ENCODE measurements around the gene NRXN3. TPM values are rescaled to one million over a fixed set of nuclear protein-coding genes. Genes with fewer than 3 reads are reported as not detected.

The NRXN3 gene
- total RNA-seq, 5 donors from 2014 or later (not counting 1 experiment from before 2014, with no cell fraction given) = not detected

DNA sequence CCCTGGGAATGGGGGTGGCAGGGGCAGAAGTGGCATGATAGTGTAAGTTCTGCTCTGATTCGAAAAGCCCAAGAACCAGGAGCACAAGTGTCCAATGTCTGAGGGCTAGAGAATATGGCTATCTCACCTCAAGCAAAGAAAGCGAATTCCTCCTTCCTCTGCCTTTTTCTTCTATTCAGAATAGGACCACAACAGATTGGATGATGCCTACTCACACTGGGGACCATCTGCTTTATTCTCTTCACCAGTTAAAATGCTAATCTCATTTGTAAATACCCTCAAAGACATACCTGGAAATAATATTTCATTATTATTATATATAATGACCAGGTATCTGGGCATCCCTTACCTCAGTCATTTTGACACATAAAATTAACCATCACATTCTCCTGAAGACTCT lies 808.7 kb downstream of the NRXN3 start:
- Mint-ChIP-seq H3K36me3 (no peaks in the 10 kb centered on the region), H3K4me3 (no peak overlapping the region), H3K9me3 (no peaks in the 10 kb centered on the region), H3K27me3 (no peaks in the 10 kb centered on the region), H3K27ac (no peak overlapping the region), H3K4me1 (no peaks in the 10 kb centered on the region)
- Histone ChIP-seq H3K27ac (ENCODE audit: low read length) (no peak overlapping the region), H3K4me1 (ENCODE audit: control insufficient read depth in 1 of 2, extremely low read depth in 1 of 2, insufficient read depth in 2 of 2, low read length in 2 of 2) (no peaks in the 10 kb centered on the region), H3K36me3 (ENCODE audit: control insufficient read depth in 2 of 2, extremely low read depth in 1 of 2, insufficient read depth in 1 of 2, low read length in 1 of 2) (no peaks in the 10 kb centered on the region), H3K4me3 (ENCODE audit: control insufficient read depth in 1 of 2, extremely low read depth in 1 of 2, low read length in 1 of 2) (no peak overlapping the region), H3K27me3 (replicated peaks in 1 of 2; ENCODE audit: control insufficient read depth in 2 of 2, extremely low read depth in 1 of 2, insufficient read depth in 2 of 2, low read length in 1 of 2) (no peaks in the 10 kb centered on the region), H3K9me3 (no peaks in the 10 kb centered on the region)
- no peak for DNase-seq
- WGBS (ENCODE audit: insufficient coverage) = 20% methylated on average over 1 of the region's 2 CpGs
- ATAC-seq (replicated peaks in 1 of 4) = no peak
- POLR2A ChIA-PET = no interaction called here
- CTCF ChIA-PET = no interaction called here

DNA sequence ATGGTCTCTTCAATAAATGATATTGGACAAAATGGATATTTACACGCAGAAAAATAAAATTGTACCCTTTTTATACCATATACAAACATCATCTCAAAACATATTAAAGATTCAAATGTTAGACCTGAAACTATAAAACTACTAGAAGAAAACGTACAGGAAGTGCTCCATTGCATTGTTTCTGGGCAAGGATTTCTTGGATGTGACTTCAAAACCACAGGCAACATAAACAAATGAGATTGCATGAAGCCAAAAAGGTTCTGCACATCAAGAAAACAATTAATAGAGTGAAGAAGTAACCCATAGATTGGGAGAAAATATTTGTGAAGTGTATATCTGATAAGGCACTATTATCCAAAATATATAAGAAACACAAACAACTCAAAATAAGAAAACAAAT lies 812.4 kb downstream of the NRXN3 start:
- H3K4me1 ChIP-seq (ENCODE audit: control insufficient read depth in 1 of 2, extremely low read depth in 1 of 2, insufficient read depth in 2 of 2, low read length in 2 of 2) = no peaks in the 10 kb centered on the region
- ChIA-PET CTCF (no interaction called here), POLR2A (no interaction called here)
- Mint-ChIP-seq H3K27ac (no peak overlapping the region), H3K4me1 (no peaks in the 10 kb centered on the region), H3K27me3 (no peaks in the 10 kb centered on the region), H3K9me3 (no peaks in the 10 kb centered on the region), H3K36me3 (no peaks in the 10 kb centered on the region), H3K4me3 (no peak overlapping the region)
- WGBS (ENCODE audit: insufficient coverage) = no CpG with 5 or more reads among the region's 2 CpGs
- no peaks in the 10 kb centered on the region for H3K27me3 ChIP-seq (replicated peaks in 1 of 2; ENCODE audit: control insufficient read depth in 2 of 2, extremely low read depth in 1 of 2, insufficient read depth in 2 of 2, low read length in 1 of 2)
- no peak for DNase-seq
- no peak overlapping the region for H3K27ac ChIP-seq (ENCODE audit: low read length)
- H3K36me3 ChIP-seq (ENCODE audit: control insufficient read depth in 2 of 2, extremely low read depth in 1 of 2, insufficient read depth in 1 of 2, low read length in 1 of 2) = no peaks in the 10 kb centered on the region
- H3K9me3 ChIP-seq = no peaks in the 10 kb centered on the region
- no peak overlapping the region for H3K4me3 ChIP-seq (ENCODE audit: control insufficient read depth in 1 of 2, extremely low read depth in 1 of 2, low read length in 1 of 2)
- no peak for ATAC-seq (replicated peaks in 1 of 4)

DNA sequence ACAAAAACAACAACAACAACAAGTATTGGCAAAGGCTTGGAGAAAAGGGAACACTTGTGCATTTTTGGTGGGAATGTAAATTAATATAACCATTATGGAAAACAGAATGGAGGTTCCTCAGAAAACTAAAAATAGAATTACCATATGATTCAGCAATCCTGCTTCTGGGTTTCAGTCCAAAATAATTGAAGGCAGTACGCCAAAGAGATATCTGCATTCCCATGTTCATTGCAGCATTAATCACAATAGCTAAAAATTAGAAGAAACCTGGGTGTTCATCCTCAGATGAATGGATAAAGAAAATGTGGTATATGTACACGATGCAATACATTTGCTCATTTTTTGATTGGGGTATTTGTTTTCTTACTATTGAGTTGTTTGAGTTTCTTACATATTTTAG lies 813.0 kb downstream of the NRXN3 start:
- no peaks in the 10 kb centered on the region for H3K4me1 Mint-ChIP-seq
- H3K27me3 Mint-ChIP-seq = no peaks in the 10 kb centered on the region

DNA sequence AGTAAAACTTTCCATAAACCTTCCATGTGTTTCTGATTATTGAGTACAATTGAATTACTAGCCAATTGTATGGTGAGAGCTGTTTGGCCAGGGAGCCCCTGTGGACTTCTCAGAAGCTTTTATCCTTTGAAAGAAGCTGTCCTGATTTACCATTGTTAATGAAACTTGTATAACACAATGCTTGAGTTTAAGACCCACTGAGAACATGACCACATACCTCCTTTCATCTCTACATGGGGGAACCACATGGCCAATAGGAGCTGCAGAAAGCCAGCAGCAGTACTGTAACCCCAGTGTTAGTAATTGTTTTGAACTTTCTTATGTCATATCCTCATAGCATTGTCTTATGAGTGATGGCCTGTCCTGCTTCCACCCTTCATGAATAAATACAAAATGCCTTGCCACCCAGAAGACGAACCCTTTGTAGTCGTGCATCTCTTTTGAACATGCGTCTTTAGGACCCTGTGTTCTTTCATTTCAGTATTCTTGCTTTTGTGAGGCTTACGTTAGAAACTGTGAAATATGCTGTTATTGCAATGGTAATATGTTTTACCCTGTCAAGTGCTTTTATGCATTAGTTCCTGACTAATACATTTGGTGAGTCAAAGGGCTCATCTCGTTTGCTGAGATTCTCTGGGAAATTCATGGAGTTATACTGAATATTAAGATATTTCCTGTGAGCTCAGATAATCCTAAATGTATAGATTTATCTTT lies 815.7 kb downstream of the NRXN3 start:
- no peak for ATAC-seq (replicated peaks in 1 of 4)
- Histone ChIP-seq H3K27ac (ENCODE audit: low read length) (no peak overlapping the region), H3K4me1 (ENCODE audit: control insufficient read depth in 1 of 2, extremely low read depth in 1 of 2, insufficient read depth in 2 of 2, low read length in 2 of 2) (no peaks in the 10 kb centered on the region), H3K36me3 (ENCODE audit: control insufficient read depth in 2 of 2, extremely low read depth in 1 of 2, insufficient read depth in 1 of 2, low read length in 1 of 2) (no peaks in the 10 kb centered on the region), H3K9me3 (no peaks in the 10 kb centered on the region), H3K27me3 (replicated peaks in 1 of 2; ENCODE audit: control insufficient read depth in 2 of 2, extremely low read depth in 1 of 2, insufficient read depth in 2 of 2, low read length in 1 of 2) (no peaks in the 10 kb centered on the region), H3K4me3 (ENCODE audit: control insufficient read depth in 1 of 2, extremely low read depth in 1 of 2, low read length in 1 of 2) (no peak overlapping the region)
- no peak for DNase-seq
- ChIA-PET CTCF (interaction anchor here in 1 of 2 donors (0.7 kb wide), 1 partner anchor 16 kb away, joined by 3 read pairs; no protein-coding TSS in a partner anchor), POLR2A (no interaction called here)
- Mint-ChIP-seq H3K27ac (no peak overlapping the region), H3K36me3 (no peaks in the 10 kb centered on the region), H3K9me3 (no peaks in the 10 kb centered on the region), H3K27me3 (no peaks in the 10 kb centered on the region), H3K4me1 (no peaks in the 10 kb centered on the region), H3K4me3 (no peak overlapping the region)
- WGBS (ENCODE audit: insufficient coverage) = no CpG with 5 or more reads among the region's 5 CpGs

More for the DNA sequence above, 813.0 kb downstream of the NRXN3 start:
- Histone ChIP-seq H3K4me1 (ENCODE audit: control insufficient read depth in 1 of 2, extremely low read depth in 1 of 2, insufficient read depth in 2 of 2, low read length in 2 of 2) (no peaks in the 10 kb centered on the region), H3K9me3 (no peaks in the 10 kb centered on the region), H3K27ac (ENCODE audit: low read length) (no peak overlapping the region), H3K36me3 (ENCODE audit: control insufficient read depth in 2 of 2, extremely low read depth in 1 of 2, insufficient read depth in 1 of 2, low read length in 1 of 2) (no peaks in the 10 kb centered on the region), H3K4me3 (ENCODE audit: control insufficient read depth in 1 of 2, extremely low read depth in 1 of 2, low read length in 1 of 2) (no peak overlapping the region), H3K27me3 (replicated peaks in 1 of 2; ENCODE audit: control insufficient read depth in 2 of 2, extremely low read depth in 1 of 2, insufficient read depth in 2 of 2, low read length in 1 of 2) (no peaks in the 10 kb centered on the region)
- no peak for ATAC-seq (replicated peaks in 1 of 4)
- H3K9me3 Mint-ChIP-seq = no peaks in the 10 kb centered on the region
- no peak overlapping the region for H3K4me3 Mint-ChIP-seq
- ChIA-PET CTCF (no interaction called here), POLR2A (no interaction called here)
- H3K36me3 Mint-ChIP-seq = no peaks in the 10 kb centered on the region
- WGBS (ENCODE audit: insufficient coverage) = no CpG with 5 or more reads among the region's 2 CpGs
- H3K27ac Mint-ChIP-seq = no peak overlapping the region
- DNase-seq = no peak

DNA sequence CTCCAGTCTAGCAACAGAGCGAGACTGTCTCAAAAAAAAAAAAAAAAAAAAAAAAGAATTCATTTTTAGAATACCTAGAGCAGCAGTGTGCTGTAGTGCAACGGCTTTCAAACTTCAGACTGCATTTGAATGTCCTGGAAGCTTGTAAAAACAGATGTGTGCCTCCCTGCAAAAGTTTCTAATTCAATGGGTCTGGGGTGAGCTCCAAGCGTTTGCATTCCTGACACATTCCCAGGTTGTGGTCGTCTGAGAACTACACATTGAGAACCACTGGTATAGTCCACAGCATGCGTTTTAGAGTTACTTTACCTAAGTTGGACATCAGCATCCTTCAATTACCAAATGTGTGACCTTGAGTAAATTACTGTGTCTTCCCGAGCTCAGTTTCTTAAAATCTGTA lies 816.8 kb downstream of the NRXN3 start:
- WGBS (ENCODE audit: insufficient coverage) = 17% methylated on average over 2 of the region's 6 CpGs
- DNase-seq = no peak
- Mint-ChIP-seq H3K27ac (no peak overlapping the region), H3K4me1 (no peaks in the 10 kb centered on the region), H3K9me3 (no peaks in the 10 kb centered on the region), H3K36me3 (no peaks in the 10 kb centered on the region), H3K27me3 (no peaks in the 10 kb centered on the region), H3K4me3 (no peak overlapping the region)
- no peak for ATAC-seq (replicated peaks in 1 of 4)
- H3K4me1 ChIP-seq (ENCODE audit: control insufficient read depth in 1 of 2, extremely low read depth in 1 of 2, insufficient read depth in 2 of 2, low read length in 2 of 2) = no peaks in the 10 kb centered on the region
- no peaks in the 10 kb centered on the region for H3K27me3 ChIP-seq (replicated peaks in 1 of 2; ENCODE audit: control insufficient read depth in 2 of 2, extremely low read depth in 1 of 2, insufficient read depth in 2 of 2, low read length in 1 of 2)
- H3K4me3 ChIP-seq (ENCODE audit: control insufficient read depth in 1 of 2, extremely low read depth in 1 of 2, low read length in 1 of 2) = no peak overlapping the region
- ChIA-PET POLR2A (no interaction called here), CTCF (no interaction called here)
- no peaks in the 10 kb centered on the region for H3K9me3 ChIP-seq
- no peaks in the 10 kb centered on the region for H3K36me3 ChIP-seq (ENCODE audit: control insufficient read depth in 2 of 2, extremely low read depth in 1 of 2, insufficient read depth in 1 of 2, low read length in 1 of 2)
- no peak overlapping the region for H3K27ac ChIP-seq (ENCODE audit: low read length)

DNA sequence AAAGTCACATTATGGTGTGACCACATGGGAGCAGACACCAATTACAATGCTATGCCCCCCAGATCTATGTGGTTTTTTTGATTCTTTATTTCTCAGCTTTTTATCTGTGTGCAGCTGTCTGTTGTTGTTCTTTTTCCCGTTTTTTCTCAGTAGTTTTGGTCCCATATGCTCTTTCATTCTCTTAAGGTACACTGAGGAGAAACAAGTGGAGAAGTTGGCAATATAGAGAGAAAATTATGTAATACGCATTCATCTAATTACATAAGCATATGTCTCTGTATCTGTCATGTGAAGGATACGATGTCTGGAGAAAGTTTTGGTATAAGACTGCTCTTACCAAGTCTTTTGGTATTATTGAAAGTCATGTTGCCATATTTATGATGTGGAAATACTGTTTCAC lies 819.0 kb downstream of the NRXN3 start:
- H3K36me3 Mint-ChIP-seq = no peaks in the 10 kb centered on the region
- no peaks in the 10 kb centered on the region for H3K4me1 Mint-ChIP-seq
- no peak for DNase-seq
- H3K9me3 Mint-ChIP-seq = peaks cover 0 to 2% (median 0%) of the 10 kb centered on the region in 3 donors
- no peaks in the 10 kb centered on the region for H3K4me1 ChIP-seq (ENCODE audit: control insufficient read depth in 1 of 2, extremely low read depth in 1 of 2, insufficient read depth in 2 of 2, low read length in 2 of 2)
- H3K9me3 ChIP-seq = no peaks in the 10 kb centered on the region
- no peak for ATAC-seq (replicated peaks in 1 of 4)
- H3K27me3 ChIP-seq (replicated peaks in 1 of 2; ENCODE audit: control insufficient read depth in 2 of 2, extremely low read depth in 1 of 2, insufficient read depth in 2 of 2, low read length in 1 of 2) = no peaks in the 10 kb centered on the region
- no CpG with 5 or more reads among the region's 3 CpGs for WGBS (ENCODE audit: insufficient coverage)
- ChIA-PET POLR2A (no interaction called here), CTCF (no interaction called here)
- H3K27ac ChIP-seq (ENCODE audit: low read length) = no peak overlapping the region
- H3K27ac Mint-ChIP-seq = no peak overlapping the region
- no peak overlapping the region for H3K4me3 Mint-ChIP-seq
- peaks cover 0 to 4% of the 10 kb centered on the region in 2 donors for H3K27me3 Mint-ChIP-seq
- no peaks in the 10 kb centered on the region for H3K36me3 ChIP-seq (ENCODE audit: control insufficient read depth in 2 of 2, extremely low read depth in 1 of 2, insufficient read depth in 1 of 2, low read length in 1 of 2)
- no peak overlapping the region for H3K4me3 ChIP-seq (ENCODE audit: control insufficient read depth in 1 of 2, extremely low read depth in 1 of 2, low read length in 1 of 2)

DNA sequence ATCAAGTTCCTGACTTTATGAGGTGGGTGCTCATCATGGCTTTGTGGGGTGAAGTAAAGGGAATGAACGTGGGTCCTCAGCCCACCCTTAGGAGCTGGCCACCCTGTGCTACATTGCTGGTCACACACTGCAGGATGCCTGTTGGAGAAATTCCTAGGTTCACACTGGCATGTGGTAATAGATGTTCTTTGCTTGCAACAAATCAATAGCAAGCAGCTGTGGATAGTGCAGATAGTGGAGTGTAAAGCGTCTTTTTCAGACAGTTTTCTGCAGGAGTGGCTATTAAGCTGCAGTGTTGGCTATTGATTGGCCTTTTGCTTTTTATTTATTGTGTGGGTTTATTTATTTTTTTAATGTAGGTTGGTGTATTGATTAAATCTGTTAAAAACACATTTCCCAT lies 822.7 kb downstream of the NRXN3 start:
- no peaks in the 10 kb centered on the region for H3K27me3 ChIP-seq (replicated peaks in 1 of 2; ENCODE audit: control insufficient read depth in 2 of 2, extremely low read depth in 1 of 2, insufficient read depth in 2 of 2, low read length in 1 of 2)
- H3K4me1 Mint-ChIP-seq = no peaks in the 10 kb centered on the region
- no peaks in the 10 kb centered on the region for H3K9me3 ChIP-seq
- ATAC-seq (replicated peaks in 1 of 4) = no peak
- no peak for DNase-seq
- peaks cover 0 to 4% of the 10 kb centered on the region in 2 donors for H3K27me3 Mint-ChIP-seq
- H3K4me1 ChIP-seq (ENCODE audit: control insufficient read depth in 1 of 2, extremely low read depth in 1 of 2, insufficient read depth in 2 of 2, low read length in 2 of 2) = no peaks in the 10 kb centered on the region
- POLR2A ChIA-PET = no interaction called here
- H3K4me3 Mint-ChIP-seq = no peak overlapping the region
- no peaks in the 10 kb centered on the region for H3K36me3 Mint-ChIP-seq
- H3K4me3 ChIP-seq (ENCODE audit: control insufficient read depth in 1 of 2, extremely low read depth in 1 of 2, low read length in 1 of 2) = no peak overlapping the region
- no peak overlapping the region for H3K27ac ChIP-seq (ENCODE audit: low read length)
- peaks cover 0 to 2% (median 0%) of the 10 kb centered on the region in 3 donors for H3K9me3 Mint-ChIP-seq
- no peaks in the 10 kb centered on the region for H3K36me3 ChIP-seq (ENCODE audit: control insufficient read depth in 2 of 2, extremely low read depth in 1 of 2, insufficient read depth in 1 of 2, low read length in 1 of 2)
- no peak overlapping the region for H3K27ac Mint-ChIP-seq
- WGBS (ENCODE audit: insufficient coverage) = 83% methylated on average over 1 of the region's 2 CpGs
- CTCF ChIA-PET = no interaction called here
